Spleen (tissue), 7 donors: Measurements from ENCODE around the gene PRLH.

Experiments
- CTCF ChIP-seq, 11 experiments: fragments of 200-600 bp in 7 of 11; fragments of 450-650 bp in 4 of 11; sonication (generic) in 4 of 11; IDR thresholded peaks in 8 of 11; conservative IDR thresholded peaks in 3 of 11; 1 replicate in 7 of 11; 2 replicates in 4 of 11; pipeline versions ENCODE4 v1.4.0 to v1.8.0; 2016 to 2021; ENCODE audit warnings: antibody characterized with exemption in 11 of 11, inconsistent platforms in 4 of 11, mild to moderate bottlenecking in 1 of 11
- POLR2A ChIP-seq, 3 donors: fragments of 450-650 bp; IDR thresholded peaks; one replicate each; pipeline ENCODE4 v1.5.1; 2017; ENCODE audit warnings: antibody characterized with exemption in 3 of 3, mild to moderate bottlenecking in 1 of 3
- POLR2AphosphoS5 ChIP-seq, 3 donors: sonication (generic); formaldehyde crosslinking; IDR thresholded peaks; one replicate each; pipeline ENCODE4 v1.5.1; 2017; ENCODE audit warnings: antibody characterized with exemption in 3 of 3
- donor health status: DM: no; HTN: no; CAD: no; lungs with moderate emphysema.
- donor health status: DM: no; HTN: no; CAD: no.
- donor health status: DM: no; HTN: no; CAD: no.

GRCh38 chr2:237574894-237575868 lies 8.8 kb downstream of the PRLH start:
- no peak for TF ChIP-seq CTCF (IDR thresholded peaks at IDR 0.05 in 8 of 11, conservative IDR thresholded peaks at IDR 0.05 in 3 of 11)
- TF ChIP-seq POLR2A (IDR thresholded peaks at IDR 0.05) = no peak
- no peak for TF ChIP-seq POLR2AphosphoS5 (IDR thresholded peaks at IDR 0.05)
